Loucy (cell line): ENCODE measurements around the gene OSBPL7.
"Not testable (repeated sequence)": the region's sequence is repeated elsewhere in the genome, so short reads cannot be mapped to it uniquely, and the experiment has no call there.

Source experiments
- H2AFZ ChIP-seq: fragments of 200-600 bp; sonication (generic); 2 replicates; pipeline ENCODE4 v1.6.0; 2016; ENCODE audit warnings: antibody characterized with exemption, mild to moderate bottlenecking, low read length, moderate library complexity
- H3F3A ChIP-seq: fragments of 200-600 bp; 2 replicates; pipeline ENCODE4 v1.6.0; 2016; ENCODE audit warnings: antibody characterized with exemption, low read depth, mild to moderate bottlenecking
- H3K27me3 ChIP-seq: fragments of 200-600 bp; sonication (generic); 2 replicates; pipeline ENCODE4 v1.6.1; 2014; ENCODE audit warnings: low read length, mild to moderate bottlenecking; ENCODE audit not compliant: insufficient read depth, poor library complexity, severe bottlenecking
- H3K36me3 ChIP-seq: fragments of 200-600 bp; sonication (generic); 2 replicates; pipeline ENCODE4 v1.6.1; 2016; ENCODE audit warnings: low read length; ENCODE audit not compliant: insufficient read depth
- H3K4me1 ChIP-seq: fragments of 200-600 bp; sonication (generic); 2 replicates; pipeline ENCODE4 v1.5.1; 2014; ENCODE audit warnings: low read length, mild to moderate bottlenecking; ENCODE audit not compliant: insufficient read depth, poor library complexity, severe bottlenecking
- H3K4me2 ChIP-seq: fragments of 200-600 bp; sonication (generic); 2 replicates; pipeline ENCODE4 v1.6.0; 2014; ENCODE audit warnings: antibody characterized with exemption, low read length, low read depth, mild to moderate bottlenecking; ENCODE audit not compliant: poor library complexity, severe bottlenecking
- H3K4me3 ChIP-seq: fragments of 200-600 bp; sonication (generic); 2 replicates; pipeline ENCODE4 v1.5.1; 2014; ENCODE audit warnings: low read length, mild to moderate bottlenecking, mixed read lengths; ENCODE audit not compliant: poor library complexity, severe bottlenecking
- H3K79me2 ChIP-seq: fragments of 200-600 bp; sonication (generic); 2 replicates; pipeline ENCODE4 v1.6.1; 2014; ENCODE audit warnings: low read length; ENCODE audit not compliant: insufficient read depth
- H3K9ac ChIP-seq: fragments of 200-600 bp; sonication (generic); 2 replicates; pipeline ENCODE4 v1.6.0; 2014; ENCODE audit warnings: mild to moderate bottlenecking, low read depth, low read length, moderate library complexity; ENCODE audit not compliant: poor library complexity, severe bottlenecking
- H3K9me2 ChIP-seq: fragments of 200-600 bp; sonication (generic); replicated peaks from 2 replicates; pipeline ENCODE4 v1.6.1; 2016; ENCODE audit warnings: low read depth, low read length, mixed read lengths
- H3K9me3 ChIP-seq: fragments of 200-600 bp; sonication (generic); 2 replicates; pipeline ENCODE4 v1.6.1; 2014; ENCODE audit warnings: mild to moderate bottlenecking, antibody characterized with exemption, low read length, low read depth; ENCODE audit not compliant: insufficient read depth
- H4K20me1 ChIP-seq: fragments of 200-600 bp; sonication (generic); 2 replicates; pipeline ENCODE4 v1.6.0; 2014; ENCODE audit warnings: antibody characterized with exemption, low read length, mild to moderate bottlenecking; ENCODE audit not compliant: insufficient read depth, poor library complexity, severe bottlenecking
- EZH2phosphoT487 ChIP-seq: fragments of 200-600 bp; IDR thresholded peaks from 2 replicates; pipeline ENCODE4 v1.6.1; 2018; ENCODE audit warnings: antibody characterized with exemption, mild to moderate bottlenecking, moderate library complexity, borderline replicate concordance
- TF ChIP-seq, protein P1 (sequence below): fragments of 200-600 bp; sonication (generic); conservative IDR thresholded peaks from 2 replicates; pipeline ENCODE4 v1.5.1; 2014; ENCODE audit warnings: mild to moderate bottlenecking, antibody characterized with exemption, low read length

OSBPL7 gene

DNA sequence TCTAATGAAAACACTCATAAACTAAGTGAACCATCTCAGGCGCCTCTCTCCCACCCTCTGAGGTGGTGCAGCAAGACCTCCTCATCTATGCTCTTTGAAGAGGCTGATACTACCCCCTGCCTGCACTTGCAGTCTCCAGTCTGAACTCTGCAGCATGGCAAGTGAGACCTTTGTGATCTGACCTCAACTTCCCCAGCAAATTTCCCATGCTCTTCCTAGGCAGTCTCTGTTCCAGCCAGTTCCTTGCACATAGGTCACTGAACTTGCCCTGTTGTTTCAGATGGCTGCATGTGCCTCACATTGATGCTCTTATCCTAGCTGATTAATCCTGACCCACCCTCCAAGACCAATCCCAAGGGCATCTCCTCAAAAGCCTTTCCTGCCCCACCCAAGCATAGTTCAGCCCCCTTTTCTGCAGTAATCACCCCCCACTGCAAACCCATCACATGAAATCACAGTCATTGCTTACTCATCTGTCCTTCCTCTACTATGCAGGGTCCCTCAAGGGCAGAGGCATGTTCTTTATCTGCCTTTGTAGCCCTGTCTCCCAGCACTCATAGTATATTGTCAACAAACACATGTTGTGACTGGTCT lies 46.5 kb downstream of the OSBPL7 start:
- no peak overlapping the region for H3K4me2 ChIP-seq
- H4K20me1 ChIP-seq: no peaks in the 10 kb centered on the region
- H3K9me3 ChIP-seq: no peaks in the 10 kb centered on the region
- no peaks in the 10 kb centered on the region for H3F3A ChIP-seq
- no peaks in the 10 kb centered on the region for H3K36me3 ChIP-seq
- H3K4me3 ChIP-seq: no peak overlapping the region
- H3K9ac ChIP-seq: no peak overlapping the region
- H3K27me3 ChIP-seq: no peaks in the 10 kb centered on the region
- no peaks in the 10 kb centered on the region for H3K4me1 ChIP-seq
- TF ChIP-seq, protein P1, sequence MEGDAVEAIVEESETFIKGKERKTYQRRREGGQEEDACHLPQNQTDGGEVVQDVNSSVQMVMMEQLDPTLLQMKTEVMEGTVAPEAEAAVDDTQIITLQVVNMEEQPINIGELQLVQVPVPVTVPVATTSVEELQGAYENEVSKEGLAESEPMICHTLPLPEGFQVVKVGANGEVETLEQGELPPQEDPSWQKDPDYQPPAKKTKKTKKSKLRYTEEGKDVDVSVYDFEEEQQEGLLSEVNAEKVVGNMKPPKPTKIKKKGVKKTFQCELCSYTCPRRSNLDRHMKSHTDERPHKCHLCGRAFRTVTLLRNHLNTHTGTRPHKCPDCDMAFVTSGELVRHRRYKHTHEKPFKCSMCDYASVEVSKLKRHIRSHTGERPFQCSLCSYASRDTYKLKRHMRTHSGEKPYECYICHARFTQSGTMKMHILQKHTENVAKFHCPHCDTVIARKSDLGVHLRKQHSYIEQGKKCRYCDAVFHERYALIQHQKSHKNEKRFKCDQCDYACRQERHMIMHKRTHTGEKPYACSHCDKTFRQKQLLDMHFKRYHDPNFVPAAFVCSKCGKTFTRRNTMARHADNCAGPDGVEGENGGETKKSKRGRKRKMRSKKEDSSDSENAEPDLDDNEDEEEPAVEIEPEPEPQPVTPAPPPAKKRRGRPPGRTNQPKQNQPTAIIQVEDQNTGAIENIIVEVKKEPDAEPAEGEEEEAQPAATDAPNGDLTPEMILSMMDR: no peak
- no peak for TF ChIP-seq EZH2phosphoT487
- no peaks in the 10 kb centered on the region for H3K79me2 ChIP-seq
- no peak overlapping the region for H2AFZ ChIP-seq
- H3K9me2 ChIP-seq: no peaks in the 10 kb centered on the region

DNA sequence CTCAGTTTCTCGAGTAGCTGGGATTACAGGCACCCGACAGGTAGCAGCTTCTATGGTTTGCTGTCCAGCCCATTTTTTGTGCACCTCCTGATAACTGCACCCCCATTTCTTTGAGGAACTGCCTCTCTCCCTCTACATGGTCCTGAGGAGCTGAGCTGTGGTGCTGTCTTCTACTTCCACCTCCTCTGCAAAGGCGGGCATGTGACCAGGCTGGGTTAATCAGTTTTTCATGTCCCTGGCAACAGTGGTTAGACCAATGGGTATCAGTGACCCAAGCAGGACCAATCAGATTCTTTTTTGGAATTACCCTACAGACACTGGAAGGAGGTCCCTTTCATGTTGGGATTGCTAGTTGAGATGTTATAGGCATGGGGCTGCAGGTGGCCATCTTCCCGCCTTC lies 47.3 kb downstream of the OSBPL7 start:
- no peaks in the 10 kb centered on the region for H3K27me3 ChIP-seq
- H3K79me2 ChIP-seq: no peaks in the 10 kb centered on the region
- H3K4me2 ChIP-seq: no peak overlapping the region
- no peaks in the 10 kb centered on the region for H3K4me1 ChIP-seq
- no peak overlapping the region for H3K4me3 ChIP-seq
- no peaks in the 10 kb centered on the region for H3F3A ChIP-seq
- no peak overlapping the region for H3K9ac ChIP-seq
- TF ChIP-seq EZH2phosphoT487: no peak
- TF ChIP-seq, protein P1: no peak
- H3K9me2 ChIP-seq: no peaks in the 10 kb centered on the region
- no peak overlapping the region for H2AFZ ChIP-seq
- no peaks in the 10 kb centered on the region for H4K20me1 ChIP-seq
- no peaks in the 10 kb centered on the region for H3K36me3 ChIP-seq
- H3K9me3 ChIP-seq: no peaks in the 10 kb centered on the region

DNA sequence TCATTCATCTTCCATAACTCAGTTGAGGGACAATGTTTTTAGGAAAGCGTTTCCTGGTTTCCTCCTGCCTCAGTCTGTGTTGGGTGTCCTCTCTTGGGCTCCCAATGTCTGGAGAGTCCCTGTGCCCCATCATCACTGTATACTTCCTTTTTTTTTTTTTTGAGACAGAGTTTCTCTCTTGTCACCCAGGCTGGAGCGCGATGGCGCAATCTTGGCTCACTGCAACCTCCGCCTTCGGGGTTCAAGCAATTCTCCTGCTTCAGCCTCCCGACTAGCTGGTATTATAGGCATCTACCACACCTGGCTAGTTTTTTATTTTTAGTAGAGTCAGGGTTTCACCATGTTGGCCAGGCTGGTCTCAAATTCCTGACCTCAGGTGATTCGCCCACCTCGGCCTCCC lies 47.9 kb downstream of the OSBPL7 start:
- not testable (repeated sequence) for H3K36me3 ChIP-seq, H4K20me1 ChIP-seq, H3K9me2 ChIP-seq, H3K4me3 ChIP-seq, H3K4me1 ChIP-seq, H3K27me3 ChIP-seq, H3K9ac ChIP-seq, H3K4me2 ChIP-seq, H2AFZ ChIP-seq, H3K79me2 ChIP-seq, H3K9me3 ChIP-seq, H3F3A ChIP-seq

DNA sequence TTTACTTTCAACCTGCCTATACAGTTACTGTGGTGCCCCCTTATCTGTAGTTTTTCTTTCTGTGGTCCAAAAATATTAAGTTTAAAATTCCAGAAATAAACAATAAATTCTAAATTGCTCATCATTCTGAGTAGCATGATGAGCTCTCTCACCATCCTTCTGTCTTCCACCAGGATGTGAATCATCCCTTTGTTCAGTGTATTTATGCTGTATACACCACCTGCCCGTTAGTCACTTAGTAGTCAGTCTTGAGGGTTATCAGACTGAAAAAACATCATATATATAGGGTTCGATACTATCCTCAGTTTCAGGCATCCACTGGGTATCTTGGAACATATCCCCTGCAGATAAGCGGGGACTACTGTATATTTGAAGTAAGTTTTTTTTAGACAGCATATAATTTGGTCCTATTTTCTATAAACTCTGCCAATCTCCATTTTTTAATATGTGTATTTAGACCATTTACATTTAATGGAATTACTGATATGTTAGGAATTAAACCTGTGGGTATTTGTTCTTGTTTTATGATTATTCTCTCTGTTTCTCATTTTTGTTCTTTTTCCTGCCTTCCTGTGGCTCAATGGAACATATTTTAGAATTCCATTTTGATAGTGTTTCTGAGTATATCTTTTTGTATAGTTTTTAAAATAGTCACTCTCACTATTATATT lies 57.5 kb downstream of the OSBPL7 start:
- Histone ChIP-seq H4K20me1 (no peaks in the 10 kb centered on the region), H2AFZ (no peak overlapping the region), H3K9ac (no peak overlapping the region), H3K27me3 (no peaks in the 10 kb centered on the region), H3K36me3 (no peaks in the 10 kb centered on the region), H3K4me3 (no peak overlapping the region), H3K9me2 (no peaks in the 10 kb centered on the region), H3K4me2 (no peak overlapping the region), H3K9me3 (peaks cover 14% of the 10 kb centered on the region; the same call in 1 of the 2 replicates), H3K4me1 (peaks cover 4% of the 10 kb centered on the region), H3K79me2 (no peaks in the 10 kb centered on the region), H3F3A (no peaks in the 10 kb centered on the region)
- TF ChIP-seq, protein P1: no peak
- no peak for TF ChIP-seq EZH2phosphoT487
